ENCODE results near the gene ATG16L2. TPM values are rescaled to one million over a fixed set of nuclear protein-coding genes. Genes with fewer than 3 reads are reported as not detected.

ATG16L2 gene
- total RNA-seq, 4 donors from 2014 or later = 3.1 to 8.1 (median 4.3) TPM

GRCh38 chr11:72838691-72839305 lies 24.6 kb downstream of the ATG16L2 start:
- H3K27me3 ChIP-seq = no peaks in the 10 kb centered on the region
- peaks cover 0 to 31% of the 10 kb centered on the region in 2 donors for H3K36me3 ChIP-seq
- TF ChIP-seq CTCF (IDR thresholded peaks at IDR 0.05 in 4 of 5, conservative IDR thresholded peaks at IDR 0.05 in 1 of 5) (no peak), POLR2A (IDR thresholded peaks at IDR 0.05) (no peak)
- no peak overlapping the region for H3K4me3 ChIP-seq
- in situ Hi-C loops (cut with MboI; ENCODE audit: low sequenced_read_pairs in 4 of 4) = loop anchor here (25.0 kb wide), 1 partner anchor 449 kb away; no protein-coding TSS in a partner anchor
- DNase-seq (no peak), ATAC-seq (no peak)
- peak overlapping the region in 3 of 4 donors; percentile 7 to 85 (median 84) for H3K27ac ChIP-seq
- peaks cover 17 to 55% of the 10 kb centered on the region in 2 donors for H3K4me1 ChIP-seq
- intact Hi-C loops (cut with DNase I; ENCODE audit: low total_unique reads) = loop anchor here (10.0 kb wide), 1 partner anchor 496 kb away; no protein-coding TSS in a partner anchor
- H3K9me3 ChIP-seq = no peaks in the 10 kb centered on the region

GRCh38 chr11:72840780-72841179 lies 26.6 kb downstream of the ATG16L2 start:
- H3K4me3 ChIP-seq = no peak overlapping the region
- DNase-seq = no peak
- H3K9me3 ChIP-seq = no peaks in the 10 kb centered on the region
- H3K27me3 ChIP-seq = no peaks in the 10 kb centered on the region
- ATAC-seq = no peak
- peaks cover 0 to 31% of the 10 kb centered on the region in 2 donors for H3K36me3 ChIP-seq
- H3K27ac ChIP-seq = no peak overlapping the region
- in situ Hi-C loops (cut with MboI; ENCODE audit: low sequenced_read_pairs in 4 of 4) = loop anchor here (25.0 kb wide), 1 partner anchor 447 kb away; no protein-coding TSS in a partner anchor
- intact Hi-C loops (cut with DNase I; ENCODE audit: low total_unique reads) = no loop called here
- peaks cover 11 to 39% of the 10 kb centered on the region in 2 donors for H3K4me1 ChIP-seq
- no peak for TF ChIP-seq CTCF (IDR thresholded peaks at IDR 0.05 in 4 of 5, conservative IDR thresholded peaks at IDR 0.05 in 1 of 5)
- no peak for TF ChIP-seq POLR2A (IDR thresholded peaks at IDR 0.05)

- Histone ChIP-seq H3K27ac (peak overlapping the region in 2 of 4 donors; percentile 33 to 60), H3K27me3 (no peaks in the 10 kb centered on the region), H3K9me3 (no peaks in the 10 kb centered on the region), H3K4me3 (no peak overlapping the region), H3K4me1 (peaks cover 11 to 34% of the 10 kb centered on the region in 2 donors), H3K36me3 (peaks cover 0 to 31% of the 10 kb centered on the region in 2 donors)
- in situ Hi-C loops (cut with MboI; ENCODE audit: low sequenced_read_pairs in 4 of 4) = loop anchor here (25.0 kb wide), 1 partner anchor 446 kb away; no protein-coding TSS in a partner anchor
- no peak for DNase-seq
- no peak for ATAC-seq
- TF ChIP-seq CTCF (IDR thresholded peaks at IDR 0.05 in 4 of 5, conservative IDR thresholded peaks at IDR 0.05 in 1 of 5) = no peak
- TF ChIP-seq POLR2A (IDR thresholded peaks at IDR 0.05) = no peak
- intact Hi-C loops (cut with DNase I; ENCODE audit: low total_unique reads) = no loop called here
Measured at GRCh38 chr11:72841397-72841796, 27.2 kb downstream of the ATG16L2 start.

- H3K27me3 ChIP-seq = no peaks in the 10 kb centered on the region
- peaks cover 8 to 27% of the 10 kb centered on the region in 2 donors for H3K4me1 ChIP-seq
- DNase-seq (no peak), ATAC-seq (no peak)
- no peak overlapping the region for H3K4me3 ChIP-seq
- in situ Hi-C loops (cut with MboI; ENCODE audit: low sequenced_read_pairs in 4 of 4) = loop anchor here (25.0 kb wide), 1 partner anchor 445 kb away; no protein-coding TSS in a partner anchor
- H3K27ac ChIP-seq = peak overlapping the region; percentile 17 to 60 (median 45)
- intact Hi-C loops (cut with DNase I; ENCODE audit: low total_unique reads) = no loop called here
- peaks cover 0 to 31% of the 10 kb centered on the region in 2 donors for H3K36me3 ChIP-seq
- TF ChIP-seq POLR2A (IDR thresholded peaks at IDR 0.05) = no peak
- no peak for TF ChIP-seq CTCF (IDR thresholded peaks at IDR 0.05 in 4 of 5, conservative IDR thresholded peaks at IDR 0.05 in 1 of 5)
- no peaks in the 10 kb centered on the region for H3K9me3 ChIP-seq
Measured at GRCh38 chr11:72842126-72842525, 27.9 kb downstream of the ATG16L2 start.
